ENCODE results near the gene SCYGR8.
A peak's percentile ranks its signal among the peaks of the same experiment; 100 is the strongest.

The SCYGR8 gene

DNA sequence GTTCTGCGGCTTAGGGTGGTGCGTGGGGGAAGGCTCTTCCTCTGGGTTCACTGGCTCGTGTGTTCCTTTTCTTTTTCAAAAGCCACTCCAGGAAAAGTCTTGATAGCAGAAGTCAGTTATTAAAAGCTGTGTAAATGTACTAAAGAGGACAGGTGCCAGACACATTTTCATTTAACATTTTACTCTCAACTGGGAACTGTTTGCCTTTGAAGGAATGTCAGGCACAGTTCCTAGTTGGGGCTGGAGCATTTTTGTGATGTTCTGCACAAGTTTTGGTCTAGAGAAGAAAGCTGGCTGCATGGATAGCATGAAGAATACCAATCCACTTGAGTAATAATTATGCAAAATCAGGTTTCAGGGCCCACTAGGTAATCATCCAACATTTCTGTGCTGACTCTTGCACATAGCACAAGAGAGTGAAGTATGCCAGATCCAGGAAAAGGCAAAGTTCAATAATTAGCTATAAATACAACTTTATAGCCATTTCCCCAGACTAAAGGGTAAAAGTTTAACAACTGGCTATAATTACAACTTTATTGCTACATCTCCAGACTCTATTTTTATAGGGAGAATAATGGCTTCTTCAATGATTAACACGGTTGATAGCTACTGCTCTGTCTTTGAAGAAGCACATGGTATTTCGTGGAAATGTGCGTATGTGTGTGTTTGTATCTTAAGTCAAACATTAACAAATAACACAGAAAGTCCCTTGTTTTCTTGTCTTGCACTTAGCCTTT, 16.2 kb downstream of the SCYGR8 start:
- no peak for DNase-seq (ENCODE audit: low spot score)

DNA sequence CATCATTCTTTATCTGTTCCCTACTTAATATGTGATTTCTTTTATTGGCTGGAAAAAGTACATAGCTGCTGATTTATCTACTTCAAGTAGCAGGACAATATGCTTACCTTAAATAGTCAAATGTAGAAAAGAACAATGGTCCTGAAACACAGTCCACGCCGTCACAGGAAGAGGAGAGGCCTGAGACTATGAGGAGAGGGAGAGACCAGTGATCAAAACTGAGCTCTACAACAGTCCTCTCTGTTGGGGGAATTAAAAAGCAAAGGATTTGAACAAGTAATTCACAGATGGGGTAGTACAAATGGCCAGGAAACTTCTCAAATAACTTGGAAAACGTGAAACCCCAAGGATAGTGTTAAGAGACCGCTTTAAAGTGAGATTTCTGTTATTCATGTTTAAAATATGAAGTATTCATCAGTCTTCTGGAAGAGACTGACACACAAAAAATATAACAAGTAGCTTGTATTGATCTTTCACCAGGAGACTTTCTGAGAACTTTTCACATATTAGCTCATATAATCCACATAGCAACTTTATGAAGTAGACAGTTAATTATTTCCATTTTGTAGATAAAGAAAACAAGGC, 20.2 kb downstream of the SCYGR8 start:
- DNase-seq (ENCODE audit: low spot score): no peak

DNA sequence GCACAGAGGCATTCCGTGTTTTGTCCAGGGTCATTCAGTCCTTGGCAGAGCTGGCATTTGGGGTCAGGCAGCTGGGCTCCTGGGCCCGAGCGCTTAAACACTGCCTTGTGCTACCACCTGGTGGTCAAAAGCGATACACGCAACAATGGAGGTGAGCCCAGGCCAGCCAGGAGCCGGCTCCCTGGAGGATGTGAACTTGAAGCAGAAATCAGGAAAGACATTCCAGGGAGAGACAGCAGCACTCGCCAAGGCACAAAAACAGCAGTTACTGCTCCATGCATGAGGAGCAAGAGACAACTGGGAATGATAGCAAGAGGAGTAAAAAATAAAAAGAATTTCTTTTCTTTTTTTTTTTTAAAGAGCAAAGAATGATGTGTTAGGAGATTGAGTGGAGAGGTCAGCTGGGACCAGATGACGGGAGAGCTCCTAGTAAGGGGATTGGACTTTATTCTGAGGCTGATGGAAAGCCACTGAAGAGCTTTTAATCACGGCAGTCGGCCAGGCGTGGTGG, 20.7 kb downstream of the SCYGR8 start:
- peak; percentile 37 for DNase-seq (ENCODE audit: low spot score)

DNA sequence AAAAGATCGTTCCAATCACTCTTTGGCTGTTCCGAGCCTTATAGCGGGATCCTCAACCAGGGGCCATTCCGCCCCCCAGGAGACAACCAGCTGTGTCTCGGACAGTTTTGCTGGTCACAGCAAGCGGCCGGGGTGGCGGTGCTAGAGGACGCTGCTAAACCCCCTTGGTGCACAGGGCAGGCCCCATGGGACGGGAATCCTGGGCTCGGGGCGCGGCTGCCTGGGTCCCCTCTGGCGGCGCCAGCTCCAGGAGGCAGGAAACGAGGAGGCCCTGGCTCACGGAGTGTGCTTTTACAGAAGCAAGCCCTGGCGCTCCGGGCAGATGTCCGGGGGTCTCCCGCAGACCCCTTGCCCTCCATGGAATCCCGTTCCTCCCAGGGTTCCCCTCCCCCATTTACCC, 22.1 kb downstream of the SCYGR8 start:
- DNase-seq (ENCODE audit: low spot score): no peak

GRCh38 chr2:227772197-227772661, 26.5 kb downstream of the SCYGR8 start:
- no peak for DNase-seq (ENCODE audit: low spot score)

DNA sequence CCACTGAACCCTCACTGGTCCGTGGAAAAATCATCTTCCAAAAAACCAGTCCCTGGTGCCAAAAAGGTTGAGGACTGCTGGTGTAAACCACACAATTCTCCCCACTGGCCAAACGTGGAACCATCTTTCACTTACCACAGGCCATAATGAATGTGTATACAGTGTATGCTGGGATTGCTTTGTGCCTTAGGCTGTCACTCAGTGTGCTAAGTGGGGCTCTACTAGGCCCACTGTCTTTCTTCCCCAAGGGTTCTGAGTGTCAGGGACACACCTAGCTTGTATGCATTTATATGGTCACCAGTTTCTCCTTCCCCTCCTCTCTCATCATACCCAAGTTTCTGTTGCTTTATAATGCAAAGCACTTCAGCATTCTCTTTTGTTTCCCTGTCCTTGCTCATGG, 27.2 kb downstream of the SCYGR8 start:
- no peak for DNase-seq (ENCODE audit: low spot score)

DNA sequence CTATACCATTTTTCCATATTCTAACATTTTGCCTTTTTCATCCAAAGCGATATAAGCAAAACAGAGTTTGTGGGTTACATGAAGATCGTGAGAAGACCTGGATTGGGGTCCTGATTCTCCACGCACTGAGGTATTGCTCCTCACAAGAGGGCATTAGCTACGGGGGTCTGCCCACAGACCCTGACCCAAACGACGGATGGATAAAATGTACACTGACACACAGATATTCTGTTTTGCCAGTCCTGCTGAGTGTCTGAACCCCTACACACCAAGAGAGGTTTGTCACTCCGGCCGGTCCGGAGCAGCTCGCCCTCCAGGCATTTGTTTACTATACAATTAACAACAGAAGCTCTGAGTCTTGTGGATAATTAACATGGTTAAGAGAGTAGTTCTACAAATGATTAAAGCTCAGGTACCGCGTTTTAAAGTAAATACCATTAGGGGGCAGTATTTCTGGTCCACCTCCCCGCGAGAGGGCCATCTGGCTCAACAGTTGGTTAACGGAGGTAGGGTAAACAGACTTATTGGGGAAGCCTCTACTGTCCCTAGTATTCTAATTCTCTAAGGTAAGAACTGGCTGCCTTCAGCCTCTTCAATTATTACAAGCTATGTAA, 28.4 kb downstream of the SCYGR8 start:
- DNase-seq (ENCODE audit: low spot score): peak; percentile 10

- DNase-seq (ENCODE audit: low spot score): no peak
These were observed 29.5 kb downstream of the SCYGR8 start for GRCh38 chr2:227774895-227775842.

GRCh38 chr2:227780981-227781615, 35.4 kb downstream of the SCYGR8 start:
- no peak for DNase-seq (ENCODE audit: low spot score)

- DNase-seq (ENCODE audit: low spot score): no peak
These were observed 36.1 kb downstream of the SCYGR8 start for GRCh38 chr2:227781841-227782240.

DNA sequence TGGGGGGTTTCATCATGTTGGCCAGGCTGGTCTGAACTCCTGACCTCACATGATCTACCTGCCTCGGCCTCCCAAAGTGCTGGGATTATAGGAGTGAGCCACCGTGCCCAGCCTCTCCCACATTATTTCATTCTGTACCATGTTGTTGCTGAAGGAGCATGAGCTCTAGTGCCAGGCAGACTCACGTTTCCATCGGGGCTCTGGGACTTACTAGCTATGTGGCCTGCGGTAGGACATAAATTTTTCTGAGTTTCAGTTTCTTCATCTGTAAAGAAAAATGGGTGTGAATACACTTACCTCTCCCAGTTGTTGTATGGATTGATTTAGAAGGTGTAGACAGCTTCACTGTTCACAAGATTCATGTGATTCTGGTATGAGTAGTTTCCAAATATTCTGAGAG, 37.1 kb downstream of the SCYGR8 start:
- no peak for DNase-seq (ENCODE audit: low spot score)

GRCh38 chr2:227783404-227784138, 37.9 kb downstream of the SCYGR8 start:
- DNase-seq (ENCODE audit: low spot score): no peak

- DNase-seq (ENCODE audit: low spot score): no peak
These were observed 39.6 kb downstream of the SCYGR8 start for GRCh38 chr2:227785293-227785692.

GRCh38 chr2:227788561-227789018, 42.9 kb downstream of the SCYGR8 start:
- no peak for DNase-seq (ENCODE audit: low spot score)

DNA sequence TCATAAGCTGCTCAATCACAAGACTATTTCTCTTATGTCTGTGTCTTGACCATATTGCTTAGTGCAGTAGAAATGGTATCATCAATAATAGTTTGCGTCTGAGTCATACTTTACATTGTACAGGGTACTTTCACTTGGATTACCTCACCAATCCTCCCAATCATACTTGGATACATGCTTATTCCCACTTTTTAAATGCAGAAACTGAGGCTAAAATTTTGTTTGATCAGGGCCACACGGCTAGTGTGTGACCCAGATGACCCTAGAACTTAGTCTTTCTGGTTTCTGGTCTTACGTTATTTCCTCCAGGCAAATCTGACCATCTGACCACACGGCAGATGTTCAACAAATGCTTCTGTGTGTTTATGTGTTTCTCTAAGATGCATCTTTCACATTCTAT, 44.1 kb downstream of the SCYGR8 start:
- no peak for DNase-seq (ENCODE audit: low spot score)

GRCh38 chr2:227793148-227793712, 47.5 kb downstream of the SCYGR8 start:
- DNase-seq (ENCODE audit: low spot score): no peak
